Inferior parietal cortex (tissue), 1 donor: Measurements from ENCODE around the gene DUSP10.

Experiments
- DNase-seq: peaks from one replicate; pipeline ENCODE4 v3.0.0-alpha.2; 2016; ENCODE audit errors: extremely low spot score

Gene DUSP10

DNA sequence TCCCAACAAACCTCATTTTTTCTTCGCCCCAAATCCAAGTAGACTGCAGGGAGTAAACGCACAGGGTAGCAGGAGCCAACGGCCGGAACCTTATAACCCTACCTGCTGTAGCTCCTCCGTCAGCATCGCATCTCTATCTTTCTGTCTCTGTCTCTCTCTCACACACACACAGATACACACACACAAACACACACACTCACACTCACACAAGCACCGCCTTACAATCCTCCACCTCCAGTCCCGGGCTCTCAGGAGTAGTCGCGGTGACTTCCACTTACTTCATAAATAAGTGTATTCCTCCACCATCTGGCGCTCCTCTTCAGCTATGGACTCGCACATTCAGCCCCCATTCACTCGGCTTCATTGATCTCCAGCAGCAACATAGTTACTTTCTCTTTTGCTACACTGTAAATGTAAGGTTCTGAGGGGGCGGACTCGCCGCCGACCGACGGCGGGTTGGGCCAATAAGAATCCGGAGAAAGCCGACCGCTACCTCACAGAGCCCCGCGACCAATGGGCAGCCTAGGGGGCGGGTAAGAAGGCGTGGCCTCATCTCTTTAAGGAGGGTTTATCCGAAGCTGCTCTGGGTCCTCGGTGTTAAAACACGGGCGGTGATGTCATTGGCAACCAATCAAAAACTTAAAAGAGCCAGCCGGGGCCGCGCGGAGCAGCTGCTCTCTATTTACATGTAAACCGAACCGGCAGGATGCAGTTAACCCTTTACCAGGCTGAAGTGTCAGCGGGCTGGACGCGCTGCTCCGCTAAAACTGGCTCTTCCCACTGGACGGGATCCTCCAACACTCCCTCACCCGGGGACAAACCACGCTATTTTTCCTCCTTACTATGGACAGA, at the start of gene DUSP10:
TSS of gene DUSP10 (minus strand) at position 387 of the 852 bp plus-strand sequence. CDS start 2,345 bp downstream, outside the sequence.
- peak; percentile 99 for DNase-seq

- DNase-seq: no peak
Observed at GRCh38 chr1:221788466-221788865, 46.6 kb upstream of the DUSP10 start.

- no peak for DNase-seq
Observed at GRCh38 chr1:221786647-221787046, 44.8 kb upstream of the DUSP10 start.

GRCh38 chr1:221783936-221784335, 42.0 kb upstream of the DUSP10 start:
- no peak for DNase-seq

DNA sequence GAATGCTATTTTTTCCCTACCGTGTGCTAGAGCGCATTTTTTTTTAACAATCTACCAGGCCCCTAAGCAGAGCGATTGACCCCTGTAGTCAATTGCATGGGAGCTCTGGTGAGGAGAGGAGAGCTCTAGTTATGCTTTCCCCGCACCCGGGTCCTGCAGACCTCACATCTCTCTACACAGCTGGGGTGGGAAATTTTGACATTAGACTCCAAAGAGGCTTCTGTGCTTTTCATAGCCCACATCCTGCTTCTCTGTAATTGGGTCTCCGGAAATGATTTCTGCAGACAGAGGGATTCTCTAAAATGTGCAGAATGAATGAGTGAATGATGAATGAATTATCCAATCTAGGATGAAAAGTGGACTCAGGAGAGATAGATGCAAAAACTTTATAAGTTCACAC, 41.5 kb upstream of the DUSP10 start:
- DNase-seq: no peak

DNA sequence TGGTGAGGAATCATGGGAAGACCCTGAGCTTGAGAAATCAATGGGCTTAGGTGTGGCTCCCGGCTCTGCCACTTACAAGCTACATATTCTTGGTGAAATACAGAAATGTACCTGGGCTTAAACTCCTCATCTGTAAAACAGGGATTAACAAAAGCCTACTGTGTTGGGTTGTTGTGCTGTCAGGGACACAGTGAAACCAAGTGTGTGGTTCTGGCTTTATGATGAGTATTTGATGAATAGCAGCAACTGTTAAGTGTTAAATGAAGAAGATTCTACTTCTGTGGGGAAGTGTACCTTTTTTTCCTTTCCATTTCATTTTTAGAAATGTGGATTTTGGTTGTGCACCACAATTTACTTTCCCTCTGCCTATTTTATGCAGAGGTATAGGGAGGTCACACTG, 41.1 kb upstream of the DUSP10 start:
- DNase-seq: no peak

GRCh38 chr1:221782477-221782876, 40.6 kb upstream of the DUSP10 start:
- DNase-seq: no peak

DNA sequence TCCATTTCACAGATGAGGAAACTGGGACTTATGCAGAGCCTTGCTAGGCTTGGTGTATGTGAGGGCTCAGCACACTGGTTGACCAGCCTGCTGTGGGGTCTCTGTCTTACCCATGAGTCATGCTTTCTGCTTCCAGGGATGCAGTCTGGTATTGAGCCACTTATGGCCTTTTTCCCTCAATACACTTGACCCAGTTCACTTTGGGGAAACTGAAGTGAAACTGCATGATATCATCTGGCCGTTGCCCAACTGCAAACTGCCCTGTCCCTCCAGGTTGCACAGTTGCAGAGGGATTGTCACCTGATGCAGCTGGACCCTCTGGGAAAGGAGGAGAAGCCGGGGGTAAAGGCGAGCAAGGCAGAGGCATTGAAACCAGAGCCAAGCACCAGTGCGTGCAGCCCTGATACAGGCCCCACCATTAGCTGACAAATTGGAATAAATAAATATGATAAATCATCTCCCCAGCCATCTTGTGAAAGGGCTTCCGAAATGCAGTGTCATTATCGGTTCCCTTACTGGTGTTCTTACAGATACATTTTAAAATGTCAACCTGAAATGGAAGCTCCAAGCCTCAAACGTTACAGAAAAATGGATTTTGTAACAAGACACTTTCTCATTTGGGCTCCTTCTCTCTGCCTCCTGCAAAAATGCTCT, 39.3 kb upstream of the DUSP10 start:
- no peak for DNase-seq

GRCh38 chr1:221780175-221780574, 38.3 kb upstream of the DUSP10 start:
- DNase-seq: no peak

GRCh38 chr1:221779771-221780170, 37.9 kb upstream of the DUSP10 start:
- DNase-seq: no peak

GRCh38 chr1:221778535-221779142, 36.8 kb upstream of the DUSP10 start:
- no peak for DNase-seq

GRCh38 chr1:221778125-221778524, 36.2 kb upstream of the DUSP10 start:
- DNase-seq: no peak

GRCh38 chr1:221777431-221778072, 35.7 kb upstream of the DUSP10 start:
- DNase-seq: no peak

DNA sequence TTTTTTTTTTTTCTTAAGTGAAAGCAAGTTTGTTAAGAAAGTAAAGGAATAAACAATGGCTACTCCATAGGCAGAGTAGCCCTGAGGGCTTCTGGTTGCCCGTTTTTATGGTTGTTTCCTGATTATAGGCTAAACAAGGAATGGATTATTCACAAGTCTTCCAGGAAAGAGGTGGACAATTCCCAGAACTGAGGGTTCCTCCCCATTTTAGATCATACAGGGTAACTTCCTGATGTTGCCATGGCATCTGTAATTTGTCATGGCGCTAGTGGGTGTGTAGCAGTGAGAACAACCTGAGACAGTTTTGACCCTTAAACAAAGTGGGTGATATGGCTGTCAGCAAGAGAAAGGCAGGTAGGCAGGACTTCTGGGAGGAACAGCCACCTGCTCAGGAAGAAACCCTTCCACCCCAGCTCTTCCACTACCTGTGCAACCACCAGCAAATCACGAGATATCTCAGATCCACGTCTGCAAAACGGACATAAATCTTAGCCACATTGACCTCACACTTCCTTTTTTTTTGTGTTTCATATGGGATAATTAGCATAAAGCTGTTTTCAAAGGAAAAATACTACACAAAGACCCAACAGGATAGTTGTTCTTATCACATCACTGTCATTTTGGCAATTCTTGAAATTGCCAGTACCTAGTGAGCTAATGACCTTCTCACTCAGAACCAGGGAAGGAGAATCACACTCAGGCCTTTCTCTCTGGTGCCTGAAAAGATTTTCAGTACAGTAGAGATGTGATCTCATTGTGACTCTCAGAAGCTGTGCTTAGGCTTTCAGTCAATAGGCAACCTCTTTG, 34.8 kb upstream of the DUSP10 start:
- DNase-seq: no peak

GRCh38 chr1:221775206-221775605, 33.3 kb upstream of the DUSP10 start:
- no peak for DNase-seq

DNA sequence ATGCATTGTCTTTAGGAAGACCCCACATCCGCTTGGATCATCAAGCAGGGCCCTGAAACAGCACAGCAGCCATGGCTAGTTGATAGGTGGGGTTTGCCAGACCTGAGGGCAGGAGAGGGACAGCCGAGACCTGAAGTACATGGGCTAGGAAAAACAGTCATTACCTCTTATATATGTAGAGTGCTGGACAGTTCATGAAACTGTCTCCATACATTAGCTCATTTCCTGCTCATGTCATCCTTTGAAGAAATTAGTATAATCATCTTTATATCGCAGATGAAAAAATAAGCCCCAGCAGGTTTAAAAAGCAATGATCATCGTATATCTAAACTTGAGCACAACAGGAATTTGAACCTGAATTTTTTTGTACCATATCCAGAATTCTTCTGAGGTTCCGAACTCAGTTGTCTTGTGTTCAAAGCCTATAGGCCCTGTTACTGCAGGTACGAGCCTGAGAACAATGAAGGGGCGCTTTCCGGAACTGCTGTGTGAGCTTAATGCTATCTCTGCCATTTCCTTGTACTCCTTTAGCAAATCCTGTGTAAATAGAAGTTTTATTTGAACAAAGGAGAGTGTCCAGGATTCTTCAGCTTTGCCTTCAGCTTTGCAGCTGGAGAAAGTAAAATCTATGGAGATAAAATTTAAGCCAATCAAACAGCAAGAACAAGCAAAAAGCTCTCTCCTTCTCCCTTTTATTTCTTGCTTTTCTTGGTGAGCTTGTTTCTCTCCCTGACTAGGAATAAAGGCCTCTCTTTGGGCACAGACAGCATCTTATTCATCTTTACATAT, 32.4 kb upstream of the DUSP10 start:
- no peak for DNase-seq

GRCh38 chr1:221773383-221773782, 31.5 kb upstream of the DUSP10 start:
- DNase-seq: no peak

GRCh38 chr1:221772117-221772516, 30.2 kb upstream of the DUSP10 start:
- no peak for DNase-seq

DNA sequence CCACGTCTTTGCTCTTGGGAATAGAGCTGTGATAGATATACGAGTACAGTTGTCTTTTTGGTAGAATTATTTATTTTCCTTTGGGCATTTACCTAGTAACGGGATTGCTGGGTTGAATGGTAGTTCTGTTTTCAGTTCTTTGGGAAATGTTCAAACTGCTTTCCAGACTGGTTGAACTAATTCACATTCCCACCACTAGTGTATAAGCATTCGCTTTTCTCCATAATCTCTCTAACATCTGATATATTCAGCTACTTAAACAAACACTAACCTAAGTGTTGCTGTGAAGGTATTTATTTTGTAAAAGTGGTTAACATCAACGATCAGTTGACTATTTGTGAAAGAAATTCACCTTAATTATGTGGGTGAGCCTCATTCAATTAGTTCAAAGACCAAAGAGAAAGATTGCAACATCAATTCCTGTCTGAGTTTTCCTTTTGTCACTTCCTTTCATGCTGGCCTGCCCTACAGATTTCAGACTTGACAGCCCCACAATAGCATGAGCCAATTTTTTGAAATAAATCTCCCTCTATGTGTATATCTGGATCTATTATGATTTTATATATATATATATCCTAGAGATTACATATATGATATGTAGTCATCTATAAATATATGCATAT, 26.7 kb upstream of the DUSP10 start:
- no peak for DNase-seq

- no peak for DNase-seq
Observed at GRCh38 chr1:221766210-221766609, 24.3 kb upstream of the DUSP10 start.
